Measurements from ENCODE around the gene GNAZ.

- TF ChIP-seq CTCF (optimal IDR thresholded peaks at IDR 0.05 in 1 of 3, IDR thresholded peaks at IDR 0.05 in 1 of 3, conservative IDR thresholded peaks at IDR 0.05 in 1 of 3; ENCODE audit: extremely low read depth in 1 of 3, insufficient read depth in 2 of 3, low read length in 3 of 3) (no peak), EZH2 (IDR thresholded peaks at IDR 0.05; ENCODE audit: low read length) (no peak)
These were observed 33.1 kb downstream of the GNAZ start for GRCh38 chr22:23103199-23103954.

All from keratinocyte (primary cell).